EL (cell line): ENCODE results near the gene BAX.

ENCODE experiments used
- DNase-seq: peaks from one replicate; pipeline ENCODE4 v3.0.0-alpha.2; 2016

BAX gene

DNA sequence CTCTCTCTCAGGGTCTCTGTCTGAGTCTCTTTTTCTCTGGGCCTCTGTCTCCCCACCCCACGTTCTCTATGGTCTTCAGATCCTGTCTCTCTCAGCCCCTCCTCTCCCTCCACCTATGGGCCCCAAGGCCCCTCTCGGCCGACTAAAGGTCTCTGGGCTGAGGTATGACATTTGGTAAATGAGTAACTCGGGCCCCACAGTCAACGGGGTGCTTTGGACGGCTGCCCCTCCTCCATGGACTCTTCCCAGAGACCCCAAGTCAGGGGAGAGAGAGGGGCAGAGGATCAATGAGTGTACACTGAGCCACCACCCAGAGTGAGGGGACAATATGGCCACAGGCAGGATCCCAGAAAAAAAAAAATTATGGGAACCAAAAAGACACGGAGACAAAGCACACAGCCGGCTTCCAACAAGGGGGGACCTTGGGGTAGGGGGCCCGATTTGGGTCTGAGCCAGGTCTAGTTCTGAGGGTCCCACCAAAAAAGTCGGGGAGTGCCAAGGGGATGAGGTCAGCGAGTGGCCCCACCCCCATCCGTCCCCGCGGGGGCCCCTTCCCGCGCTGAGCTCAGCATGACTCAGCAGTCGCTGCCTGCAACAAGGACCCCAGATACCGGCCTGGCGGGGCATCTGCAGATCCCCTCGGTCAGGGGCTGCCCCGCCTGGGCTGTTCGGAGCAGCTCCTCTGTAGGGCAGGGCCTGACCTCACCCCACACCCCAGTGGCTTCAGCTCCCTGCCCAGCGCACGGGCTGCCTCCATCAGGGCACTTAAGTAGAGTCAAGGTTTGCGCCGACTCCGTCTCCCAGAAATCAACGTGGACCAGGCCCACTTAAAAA, 8.9 kb downstream of the BAX start:
- DNase-seq = peak; percentile 85

DNA sequence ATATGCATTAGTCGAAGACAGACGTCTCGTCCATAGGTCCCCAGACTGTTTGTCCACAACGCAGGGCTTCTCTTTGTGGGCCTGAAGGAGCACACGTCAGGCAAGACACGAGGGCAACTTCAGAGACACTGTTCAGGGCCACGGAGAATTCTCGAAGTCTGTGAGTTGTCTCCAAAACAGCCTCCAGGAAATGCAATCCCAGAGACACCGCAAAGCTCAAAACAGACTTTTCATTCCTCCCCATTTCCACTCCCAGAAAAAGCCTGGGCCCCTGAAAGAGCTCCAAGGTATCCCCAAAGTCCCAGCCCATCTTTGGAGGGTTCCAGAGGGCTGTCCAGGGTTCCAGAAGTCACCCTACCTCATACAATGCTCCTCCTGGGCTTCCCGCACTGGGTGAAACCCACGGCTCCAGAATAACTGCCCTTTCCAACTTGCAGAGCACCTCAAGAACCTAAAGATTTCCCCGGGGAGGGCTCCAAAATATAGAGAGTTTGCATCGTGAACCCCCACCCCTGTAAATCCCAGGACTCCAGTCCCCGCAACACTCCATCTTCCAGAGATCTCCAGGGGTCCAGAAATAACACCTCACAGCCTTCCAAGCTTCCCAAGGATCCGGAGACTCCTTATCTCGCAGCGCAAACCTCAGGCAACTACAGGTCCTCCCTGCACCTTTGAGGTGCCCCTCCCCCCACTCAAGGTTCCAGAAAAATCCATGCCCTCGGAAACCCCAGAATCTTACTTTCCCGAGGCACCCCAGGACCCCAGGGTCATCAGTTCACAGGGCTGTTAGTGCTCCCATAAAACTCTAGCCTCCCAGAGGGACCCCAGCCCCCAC, 9.7 kb downstream of the BAX start:
- DNase-seq = no peak

DNA sequence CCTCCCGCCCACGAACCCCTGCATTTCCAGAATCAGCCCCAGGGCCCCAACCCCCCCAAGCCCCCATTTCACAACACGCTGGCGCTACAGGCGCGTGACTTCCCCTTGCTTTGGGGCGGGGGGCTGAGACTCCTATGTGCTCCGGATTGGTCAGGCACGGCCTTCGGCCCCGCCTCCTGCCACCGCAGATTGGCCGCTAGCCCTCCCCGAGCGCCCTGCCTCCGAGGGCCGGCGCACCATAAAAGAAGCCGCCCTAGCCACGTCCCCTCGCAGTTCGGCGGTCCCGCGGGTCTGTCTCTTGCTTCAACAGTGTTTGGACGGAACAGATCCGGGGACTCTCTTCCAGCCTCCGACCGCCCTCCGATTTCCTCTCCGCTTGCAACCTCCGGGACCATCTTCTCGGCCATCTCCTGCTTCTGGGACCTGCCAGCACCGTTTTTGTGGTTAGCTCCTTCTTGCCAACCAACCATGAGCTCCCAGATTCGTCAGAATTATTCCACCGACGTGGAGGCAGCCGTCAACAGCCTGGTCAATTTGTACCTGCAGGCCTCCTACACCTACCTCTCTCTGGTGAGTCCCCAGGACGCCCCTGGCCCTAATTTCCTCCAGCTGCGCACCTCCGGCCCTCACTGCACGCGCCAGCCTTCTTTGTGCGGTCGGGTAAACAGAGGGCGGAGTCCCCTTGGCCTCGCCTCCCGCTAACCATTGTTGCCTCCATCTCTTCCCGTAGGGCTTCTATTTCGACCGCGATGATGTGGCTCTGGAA, 10.5 kb downstream of the BAX start, which contains the start of gene FTL:
Gene FTL, plus strand, starts transcription at position 270 of the 766 bp plus-strand sequence. Its CDS starts 199 bp downstream, at position 469.
- DNase-seq = peak; percentile 97

DNA sequence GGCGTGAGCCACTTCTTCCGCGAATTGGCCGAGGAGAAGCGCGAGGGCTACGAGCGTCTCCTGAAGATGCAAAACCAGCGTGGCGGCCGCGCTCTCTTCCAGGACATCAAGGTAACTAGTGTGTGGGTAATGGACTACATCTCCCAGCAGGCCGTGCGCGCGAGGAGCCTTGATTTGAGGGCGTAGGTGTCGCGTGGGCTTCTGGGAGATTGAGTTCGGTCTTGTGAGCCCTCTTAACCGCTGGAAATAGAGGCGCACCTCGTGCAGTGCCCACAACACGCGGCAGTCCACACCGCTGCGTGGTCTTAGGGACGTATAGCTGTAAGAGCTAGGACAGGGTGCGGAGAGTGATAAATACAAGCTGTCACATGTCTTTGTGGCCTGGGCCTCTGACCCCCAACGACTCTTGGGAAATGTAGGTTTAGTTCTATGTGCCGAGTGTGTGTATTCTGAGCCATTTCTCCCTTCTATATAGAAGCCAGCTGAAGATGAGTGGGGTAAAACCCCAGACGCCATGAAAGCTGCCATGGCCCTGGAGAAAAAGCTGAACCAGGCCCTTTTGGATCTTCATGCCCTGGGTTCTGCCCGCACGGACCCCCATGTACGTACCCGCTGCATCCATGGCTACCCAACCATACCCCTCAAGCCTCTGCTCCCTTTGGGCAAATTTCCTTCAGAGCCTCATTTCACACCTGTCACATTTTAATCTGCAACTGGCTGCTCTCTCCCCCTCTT, 11.3 kb downstream of the BAX start:
- DNase-seq = peak; percentile 79

DNA sequence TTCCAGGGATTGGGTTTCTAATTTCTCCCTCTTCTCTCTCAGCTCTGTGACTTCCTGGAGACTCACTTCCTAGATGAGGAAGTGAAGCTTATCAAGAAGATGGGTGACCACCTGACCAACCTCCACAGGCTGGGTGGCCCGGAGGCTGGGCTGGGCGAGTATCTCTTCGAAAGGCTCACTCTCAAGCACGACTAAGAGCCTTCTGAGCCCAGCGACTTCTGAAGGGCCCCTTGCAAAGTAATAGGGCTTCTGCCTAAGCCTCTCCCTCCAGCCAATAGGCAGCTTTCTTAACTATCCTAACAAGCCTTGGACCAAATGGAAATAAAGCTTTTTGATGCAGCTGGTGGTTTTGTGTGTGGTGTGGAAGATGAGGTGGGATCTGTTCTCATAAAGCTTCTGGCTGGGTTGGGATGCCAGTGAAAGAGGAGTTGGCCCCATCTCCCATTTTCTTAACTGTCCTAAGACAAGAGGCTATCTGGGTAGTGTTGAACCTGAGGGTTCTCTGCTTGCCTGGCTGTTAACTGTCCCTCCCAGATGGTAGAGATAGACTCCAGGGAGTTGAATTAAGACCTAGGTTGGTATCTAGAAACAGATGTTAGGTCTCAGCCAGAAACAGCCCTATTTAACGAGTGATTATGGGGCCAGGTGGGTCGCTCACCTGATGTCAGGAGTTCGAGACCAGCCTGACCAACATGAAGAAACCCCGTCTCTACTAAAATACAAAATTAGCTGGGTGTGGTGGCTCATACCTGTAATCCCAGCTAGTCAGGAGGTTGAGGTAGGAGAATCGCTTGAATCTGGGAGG, 12.1 kb downstream of the BAX start:
- peak; percentile 40 for DNase-seq

DNA sequence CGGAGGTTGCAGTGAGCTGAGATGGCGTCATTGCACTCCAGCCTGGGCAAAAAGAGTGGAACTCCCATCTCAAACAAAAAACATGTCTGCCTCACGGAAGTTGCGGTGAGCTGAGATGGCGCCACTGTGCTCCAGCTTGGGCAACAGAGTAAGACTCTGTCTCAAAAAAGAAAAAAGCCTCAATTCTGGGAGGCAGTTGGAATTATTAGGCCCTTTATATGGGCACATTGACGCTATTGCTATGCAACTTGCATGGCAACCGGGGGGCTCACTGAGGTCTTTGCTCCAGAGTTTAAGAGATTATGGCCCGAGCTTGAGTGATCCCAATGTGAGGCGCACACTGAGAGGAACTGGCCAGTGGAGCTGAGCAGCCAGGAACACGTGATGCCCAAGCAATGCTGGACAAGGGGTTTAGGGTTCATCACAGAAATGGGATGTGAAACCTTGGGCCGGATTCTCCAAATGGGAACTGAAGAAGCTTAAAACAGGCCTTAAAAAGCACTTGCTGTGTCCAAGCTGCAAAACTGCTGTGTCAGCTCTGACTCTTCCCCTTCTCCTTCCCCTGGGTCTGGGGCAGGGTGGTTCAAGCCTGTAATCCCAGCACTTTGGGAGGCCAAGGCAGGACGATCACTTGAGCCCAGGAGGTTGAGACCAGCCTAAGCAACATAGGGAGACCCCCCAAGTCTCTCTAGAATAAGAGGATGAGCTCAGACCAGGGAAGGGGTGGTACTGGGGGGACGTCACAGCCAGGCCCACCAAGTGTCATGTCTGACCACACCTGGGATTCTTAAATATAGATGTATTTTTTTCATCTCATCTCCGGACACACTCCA, 12.9 kb downstream of the BAX start:
- peak; percentile 73 for DNase-seq

DNA sequence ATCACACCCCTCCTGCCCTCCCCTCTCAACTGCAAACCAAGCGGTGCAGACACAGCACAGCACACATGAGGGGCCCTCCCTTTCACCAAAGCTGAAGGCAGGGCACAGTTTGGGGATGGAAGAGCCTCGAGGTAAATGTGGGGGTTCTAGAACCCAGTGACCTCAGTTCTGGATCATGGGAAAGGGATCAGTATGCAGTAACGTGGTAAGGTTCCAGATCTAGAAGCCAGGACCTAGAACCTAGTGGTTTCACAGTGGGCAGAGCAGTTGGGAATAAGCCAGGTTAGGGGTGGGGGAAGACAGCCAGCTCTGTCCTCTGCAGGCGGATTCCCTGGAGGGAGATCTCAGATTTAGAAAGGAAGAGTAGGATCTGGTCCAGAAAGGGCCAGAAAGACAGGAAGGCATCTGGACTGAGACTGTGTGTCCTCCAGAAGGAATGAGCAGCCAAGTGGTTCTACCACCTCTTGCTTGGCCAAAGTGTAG, 13.5 kb downstream of the BAX start:
- DNase-seq = peak; percentile 40

DNA sequence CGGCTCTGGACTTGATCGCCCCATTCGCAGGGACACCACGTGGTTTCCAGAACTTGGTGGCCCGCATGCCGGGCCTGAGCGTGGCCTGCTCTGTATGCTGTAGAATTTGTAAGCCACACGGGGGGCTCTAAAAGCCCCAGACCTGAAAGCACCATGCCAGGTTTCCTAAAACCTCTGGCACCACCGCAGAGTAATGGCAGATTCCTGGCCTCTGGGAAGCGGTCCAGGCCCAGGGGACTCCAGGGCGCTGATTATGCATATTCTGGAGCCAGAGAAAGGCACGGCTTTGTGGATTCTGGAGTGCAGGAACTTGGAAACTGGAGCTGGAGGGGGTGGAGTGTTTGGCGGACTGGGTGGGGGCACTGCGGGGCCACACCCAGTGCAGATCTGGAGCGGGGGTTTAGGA, 14.1 kb downstream of the BAX start:
- no peak for DNase-seq

DNA sequence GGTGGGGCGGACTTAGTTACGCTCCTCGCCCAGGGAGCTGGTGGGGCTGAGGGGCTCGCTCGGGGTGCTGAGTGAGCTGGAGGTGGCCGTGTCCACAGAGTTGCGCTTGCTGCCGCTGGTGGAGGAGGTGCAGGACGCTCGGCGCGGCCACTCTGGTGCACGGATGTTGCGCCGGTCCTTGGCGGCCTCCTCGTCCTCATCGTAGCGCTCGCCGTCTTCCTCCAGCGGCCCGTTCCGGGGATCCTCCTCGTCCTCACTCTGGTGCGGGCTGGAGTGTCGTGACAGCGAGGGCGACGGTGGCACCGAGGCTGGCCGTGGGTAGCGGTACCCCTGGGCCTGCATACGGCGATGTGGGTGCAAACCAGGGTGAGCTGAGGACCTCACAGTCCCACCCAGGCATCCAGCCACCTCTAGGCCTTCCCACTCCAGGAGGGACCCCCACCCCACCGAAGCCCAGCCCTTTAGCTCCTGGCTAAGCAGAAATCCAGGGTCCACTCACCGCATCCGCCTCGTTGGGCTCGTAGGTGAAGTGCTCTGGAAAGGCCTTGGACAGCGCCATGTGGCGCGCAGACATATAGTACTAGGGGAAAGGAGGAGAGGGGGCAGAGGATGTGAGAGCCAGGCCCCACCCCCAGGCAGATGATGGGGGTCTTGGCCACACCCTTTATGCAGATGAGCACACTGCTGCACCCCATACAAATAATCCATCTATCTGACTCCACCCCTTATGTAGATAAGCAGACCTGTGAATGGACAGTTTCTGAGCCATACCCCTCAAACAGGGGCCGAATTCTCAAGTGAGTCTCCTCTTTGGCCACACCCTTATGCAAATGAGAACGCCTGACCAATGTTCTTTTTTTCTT, 14.8 kb downstream of the BAX start:
- DNase-seq = no peak

DNA sequence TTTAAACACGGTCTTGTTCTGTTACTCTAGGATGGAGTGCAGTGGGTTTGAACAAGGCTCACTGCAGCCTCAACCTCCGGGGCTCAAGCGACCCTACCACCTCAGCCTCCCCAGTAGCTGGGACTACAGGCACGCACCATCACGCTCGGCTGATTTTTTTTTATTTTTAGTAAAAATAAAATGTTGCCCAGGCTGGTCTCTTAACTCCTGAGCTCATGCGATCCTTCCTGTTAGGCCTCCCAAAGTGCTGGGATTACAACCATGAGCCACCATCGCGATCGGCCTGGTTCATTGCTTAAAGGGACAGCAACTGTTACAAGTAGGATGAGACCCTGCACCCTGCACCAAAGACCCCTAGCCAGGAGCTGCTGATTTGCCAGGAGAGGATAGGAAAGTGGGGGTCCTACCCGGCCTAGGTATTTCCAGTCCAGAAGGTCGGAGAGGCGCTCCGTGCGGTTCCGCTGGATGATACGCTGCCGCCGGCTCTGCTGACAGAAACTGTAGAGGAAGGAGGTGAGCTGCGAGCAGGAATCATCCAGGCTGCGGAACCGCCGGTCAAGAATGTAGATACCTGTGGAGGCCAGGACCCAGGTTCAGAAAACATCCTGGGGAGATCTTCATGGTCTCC, 15.6 kb downstream of the BAX start:
- DNase-seq = no peak

DNA sequence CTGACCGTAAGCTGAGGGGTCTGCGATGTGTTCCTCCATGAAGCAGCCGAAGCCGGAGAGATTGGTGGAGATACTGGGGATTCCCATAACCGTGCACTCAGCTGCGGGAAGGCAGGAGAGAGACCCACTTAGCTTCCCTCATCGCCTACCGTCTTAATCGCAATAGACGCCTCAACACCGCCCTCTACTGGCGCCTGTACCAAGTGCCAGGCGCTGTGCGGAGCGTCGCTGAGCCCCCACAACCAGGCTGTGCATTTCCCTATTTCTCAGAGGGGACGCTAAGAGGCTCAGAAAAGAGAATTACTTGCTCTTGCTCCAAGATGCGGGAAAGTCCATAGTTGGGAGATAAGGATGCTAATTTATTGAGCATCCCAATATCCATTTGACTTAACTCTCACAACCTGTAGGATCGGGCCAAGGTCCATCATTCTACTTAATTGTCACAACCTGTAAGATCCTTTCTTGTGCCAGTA, 16.3 kb downstream of the BAX start:
- DNase-seq = peak; percentile 75

DNA sequence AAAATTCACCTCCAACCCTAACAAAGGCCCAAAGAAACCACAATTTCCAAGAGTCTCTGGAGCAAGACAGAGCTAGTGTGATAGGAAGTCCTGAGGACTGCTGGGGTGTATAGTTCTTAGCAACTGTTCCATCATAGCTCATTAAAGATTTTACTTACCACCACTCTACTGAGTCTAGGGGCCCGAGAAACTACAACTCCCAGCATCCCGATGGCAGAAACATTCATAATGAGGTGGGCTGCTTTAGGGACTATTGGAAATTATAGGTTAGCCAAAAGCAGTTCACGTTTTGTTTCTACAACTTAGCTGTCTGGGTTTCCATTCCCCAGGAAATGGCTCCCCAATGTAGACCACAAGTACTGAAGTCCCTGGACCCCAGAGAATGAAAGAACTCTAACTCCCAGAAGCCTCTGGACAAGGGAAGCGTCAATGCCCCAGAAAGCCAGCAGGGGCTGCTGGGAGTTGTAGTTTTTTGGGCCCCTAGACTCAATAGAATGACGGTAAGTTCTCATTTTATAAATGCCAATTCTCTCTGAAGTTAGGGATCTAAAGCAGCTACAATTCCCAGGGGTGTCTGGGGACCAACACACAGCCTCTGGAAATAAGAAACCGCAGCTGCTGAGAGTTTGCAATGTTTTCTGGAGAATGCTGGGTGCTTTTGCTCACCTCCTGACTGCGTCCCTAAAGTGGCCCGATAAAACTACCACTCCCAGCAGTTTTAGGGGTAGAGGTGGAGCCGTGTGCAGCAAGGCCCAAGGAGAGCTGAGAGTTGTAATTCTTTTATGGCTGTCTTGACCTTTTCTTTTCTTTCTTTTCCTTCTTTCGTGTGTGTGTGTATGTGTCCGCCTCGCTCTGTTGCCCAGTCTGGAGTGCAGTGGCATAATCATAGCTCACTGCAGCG, 21.5 kb downstream of the BAX start:
- DNase-seq = no peak

DNA sequence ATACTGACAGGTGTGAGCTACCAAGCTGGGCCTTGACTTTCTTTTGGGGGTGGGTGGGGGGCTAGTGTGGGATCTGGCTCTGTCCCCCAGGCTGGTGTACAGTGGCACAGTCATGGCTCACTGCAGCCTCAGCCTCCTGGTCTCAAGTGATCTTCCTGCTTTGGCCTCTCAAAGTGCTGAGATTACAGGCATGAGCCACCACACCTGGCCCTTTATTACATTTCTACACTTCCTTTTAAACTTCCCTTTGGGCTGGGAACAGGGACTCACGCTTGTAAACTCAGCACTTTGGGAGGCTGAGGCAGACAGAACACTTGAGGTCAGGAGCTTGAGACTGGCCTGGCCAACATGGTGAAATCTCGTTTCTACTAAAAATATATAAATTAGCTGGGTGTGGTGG, 22.4 kb downstream of the BAX start:
- DNase-seq = no peak

DNA sequence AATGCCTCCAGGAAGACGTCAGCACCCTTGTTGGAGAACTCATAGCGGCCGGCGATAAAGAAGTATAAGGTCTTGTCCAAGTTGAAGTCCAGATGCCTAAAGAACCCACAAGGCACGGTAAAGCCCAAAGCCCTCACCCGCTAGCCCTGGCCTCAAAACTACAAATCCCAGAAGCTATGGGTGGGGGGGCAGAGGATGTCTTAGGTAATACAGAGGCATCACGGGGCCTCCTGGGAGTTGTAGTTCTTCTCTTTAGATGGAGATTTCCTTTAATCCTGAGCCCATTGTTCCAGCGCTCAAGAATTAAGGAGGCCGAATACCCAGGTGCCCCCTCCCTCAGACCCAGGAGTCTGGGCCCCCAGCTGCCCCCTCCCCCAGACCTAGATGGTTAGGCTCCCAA, 27.6 kb downstream of the BAX start:
- DNase-seq = no peak

DNA sequence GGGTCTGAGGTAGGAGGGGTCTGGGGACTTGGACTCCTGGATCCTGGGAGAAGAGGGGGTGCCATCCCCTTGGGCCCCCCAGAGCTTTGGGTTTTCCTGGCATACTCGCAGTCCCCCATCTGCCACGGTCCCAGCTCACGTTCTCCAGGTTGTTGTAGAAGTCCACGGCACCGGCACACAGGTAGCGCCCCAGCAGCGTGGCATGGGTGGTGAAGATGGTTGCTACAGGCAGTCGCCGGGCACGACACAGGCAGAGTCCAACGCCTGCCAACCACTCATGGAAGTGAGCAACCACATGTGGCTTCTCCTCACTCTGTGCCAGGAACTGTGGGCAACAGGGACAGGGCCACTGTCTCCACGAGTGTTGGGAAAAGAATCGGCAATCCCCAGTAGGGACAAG, 31.0 kb downstream of the BAX start:
- DNase-seq = no peak

DNA sequence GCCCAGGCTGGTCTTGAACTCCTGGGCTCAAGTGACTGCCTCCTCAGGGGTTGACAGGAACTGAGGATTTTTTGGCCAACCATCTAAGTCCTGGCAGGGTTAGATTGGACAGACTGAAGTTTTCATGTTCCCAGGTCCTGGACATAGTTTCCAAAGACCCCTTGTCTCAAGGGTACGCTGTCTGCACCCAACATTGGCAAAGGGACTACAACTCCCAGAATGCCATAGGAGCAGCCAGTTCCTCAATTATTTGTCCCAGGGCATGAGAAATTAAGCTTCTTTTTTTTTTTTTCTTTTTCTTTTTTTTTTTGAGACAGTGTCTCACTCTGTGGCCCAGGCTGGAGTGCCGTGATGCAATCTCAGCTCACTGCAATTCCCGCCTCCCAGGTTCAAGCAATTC, 31.5 kb downstream of the BAX start:
- no peak for DNase-seq

DNA sequence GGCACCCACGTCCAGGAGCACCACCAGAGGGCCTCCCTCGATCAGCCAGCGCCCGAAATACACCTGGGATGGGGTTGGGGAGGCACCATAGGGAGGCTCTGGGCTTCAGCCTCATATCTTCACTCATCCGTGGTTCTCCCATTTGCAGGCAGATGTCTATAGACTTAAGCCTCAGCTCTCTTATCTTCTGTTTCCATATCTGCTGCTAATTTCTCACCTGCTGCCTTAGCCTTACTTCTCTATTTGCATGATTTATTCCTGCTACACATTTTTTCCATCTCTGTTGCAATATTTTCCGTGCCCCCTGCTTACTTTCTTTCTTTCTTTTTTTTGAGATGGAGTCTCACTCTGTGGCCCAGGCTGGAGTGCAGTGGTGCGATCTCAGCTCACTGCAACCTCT, 32.6 kb downstream of the BAX start:
- no peak for DNase-seq

DNA sequence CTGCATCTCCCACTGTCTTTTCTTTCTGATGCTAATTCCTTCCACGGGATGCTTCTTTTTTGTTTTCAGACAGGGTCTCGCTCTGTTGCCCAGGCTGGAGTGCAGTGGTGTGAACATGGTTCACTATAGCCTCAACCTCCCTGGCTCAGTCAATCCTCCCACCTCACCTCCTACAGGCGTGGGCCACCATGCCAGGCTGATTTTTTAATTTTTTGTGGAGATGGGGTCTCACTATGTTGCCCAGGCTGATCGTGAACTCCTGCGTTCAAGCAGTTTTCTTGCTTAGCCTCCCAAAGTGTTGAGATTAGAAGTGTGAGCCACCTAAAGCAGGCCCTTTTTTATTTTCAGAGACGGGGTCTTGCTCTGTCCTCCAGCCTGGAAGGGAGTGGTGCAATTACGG, 33.6 kb downstream of the BAX start:
- DNase-seq = no peak
